Bronchial epithelial cell (primary cell): ENCODE data around the gene FOXA3. TPM values are rescaled to one million over a fixed set of nuclear protein-coding genes. Genes with fewer than 3 reads are reported as not detected.

Experiments
- DNase-seq: peaks from one replicate; pipeline ENCODE4 v3.0.0-alpha.2; 2010; ENCODE audit warnings: low read depth
- FAIRE-seq: peaks from 2 replicates; lab custom pipeline; 2011; peaks lifted over from hg19 to GRCh38; lab: Jason Lieb, UNC
- H3K27me3 ChIP-seq: 2 replicates; pipeline ENCODE4 v1.5.1; 2011; ENCODE audit warnings: low read length; ENCODE audit not compliant: control insufficient read depth, insufficient read depth
- H3K36me3 ChIP-seq: 2 replicates; pipeline ENCODE4 v1.5.1; 2011; ENCODE audit warnings: low read length; ENCODE audit not compliant: control insufficient read depth, insufficient read depth
- H3K4me3 ChIP-seq: 2 replicates; pipeline ENCODE4 v1.5.1; 2011; ENCODE audit warnings: mild to moderate bottlenecking, low read depth, low read length, control low read depth
- CTCF ChIP-seq: IDR thresholded peaks from 2 replicates; pipeline ENCODE4 v1.5.1; 2011; ENCODE audit warnings: mild to moderate bottlenecking, moderate library complexity, low read length, control low read depth, inconsistent platforms; ENCODE audit not compliant: insufficient read depth, severe bottlenecking
- total RNA-seq: library from RNA; depleted of rRNA; stranded (reverse); fragments of >200 nt; gene quantifications from 2 replicates; pipeline ENCODE4 v1.2.1, GENCODE V29; 2014

The FOXA3 gene
- total RNA-seq, 1 donor from 2014 or later: not detected

GRCh38 chr19:45860359-45861259 is 3.5 kb upstream of the FOXA3 start:
- TF ChIP-seq CTCF: no peak
- peaks cover 11% of the 10 kb centered on the region for H3K27me3 ChIP-seq
- H3K4me3 ChIP-seq: no peak overlapping the region
- H3K36me3 ChIP-seq: peaks cover 3% of the 10 kb centered on the region
- FAIRE-seq (no peak), DNase-seq (no peak)

GRCh38 chr19:45862271-45862563 is 1.9 kb upstream of the FOXA3 start:
- Histone ChIP-seq H3K4me3 (peak overlapping the region; percentile 97), H3K27me3 (peaks cover 15% of the 10 kb centered on the region), H3K36me3 (peaks cover 3% of the 10 kb centered on the region)
- TF ChIP-seq CTCF: no peak
- FAIRE-seq (no peak), DNase-seq (no peak)

GRCh38 chr19:45862564-45863334 is 1.4 kb upstream of the FOXA3 start, which contains the start of gene SYMPK:
TSS of gene SYMPK (minus strand) at chr19:45863147. CDS start at chr19:45854495, 8,652 bp downstream.
- TF ChIP-seq CTCF: no peak
- FAIRE-seq: no peak
- peak within 1 kb of the TSS; percentile 97 for H3K4me3 ChIP-seq
- H3K36me3 ChIP-seq: peaks cover 3% of the 10 kb centered on the region
- peak; percentile 95 for DNase-seq
- H3K27me3 ChIP-seq: peaks cover 15% of the 10 kb centered on the region

- Histone ChIP-seq H3K36me3 (peaks cover 3% of the 10 kb centered on the region), H3K4me3 (peak overlapping the region; percentile 97), H3K27me3 (peaks cover 15% of the 10 kb centered on the region)
- no peak for DNase-seq
- FAIRE-seq: no peak
- no peak for TF ChIP-seq CTCF
Observed at GRCh38 chr19:45863335-45863839, 739 bp upstream of the FOXA3 start.

GRCh38 chr19:45864629-45865082 is 530 bp downstream of the FOXA3 start:
- Histone ChIP-seq H3K27me3 (peaks cover 15% of the 10 kb centered on the region), H3K36me3 (peaks cover under 1% of the 10 kb centered on the region), H3K4me3 (no peak overlapping the region)
- no peak for FAIRE-seq
- no peak for TF ChIP-seq CTCF
- no peak for DNase-seq
